ENCODE measurements around the gene ORC3. TPM values are rescaled to one million over a fixed set of nuclear protein-coding genes. Genes with fewer than 3 reads are reported as not detected.

ORC3 gene
- total RNA-seq, 1 experiment from 2014 or later = 52.9 TPM

DNA sequence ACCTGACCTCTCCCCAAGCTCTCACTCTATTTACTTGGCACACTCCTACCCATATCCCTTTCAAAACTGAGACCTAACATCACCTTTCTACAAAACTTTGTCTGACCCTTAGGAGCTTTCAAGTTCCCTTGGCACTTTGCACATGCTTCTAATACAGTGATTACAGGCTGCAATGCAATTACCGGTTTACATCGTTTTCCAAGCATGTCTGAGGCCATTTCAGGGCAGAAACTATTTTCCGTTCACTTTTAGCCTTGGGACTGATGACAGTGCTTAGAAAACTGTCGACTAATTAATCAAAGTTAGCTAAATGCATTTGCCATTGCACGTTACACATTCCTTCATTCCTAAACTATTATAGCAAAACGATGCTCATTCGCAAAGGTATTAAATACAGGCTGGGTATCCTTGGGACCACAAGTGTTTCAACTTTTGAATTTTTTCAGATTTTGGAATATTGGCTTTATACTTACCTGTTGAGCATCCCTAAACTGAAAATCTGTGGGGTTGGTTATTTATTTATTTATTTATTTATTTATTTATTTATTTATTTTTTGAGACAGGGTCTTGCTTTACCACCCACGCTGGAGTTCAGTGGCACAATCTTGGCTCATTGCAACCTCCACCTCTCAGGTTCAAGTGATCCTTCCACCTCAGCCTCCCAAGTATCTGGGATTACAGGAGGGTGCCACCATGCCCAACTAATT lies 3.4 kb upstream of the ORC3 start:
- Histone ChIP-seq H3K27me3 (ENCODE audit: insufficient read depth, low read length) (no peaks in the 10 kb centered on the region), H3K4me2 (ENCODE audit: insufficient read depth, insufficient read length, low read length) (no peak overlapping the region), H3K79me1 (ENCODE audit: insufficient read depth, low read depth, low read length, poor library complexity, severe bottlenecking) (no peaks in the 10 kb centered on the region), H3K27ac (ENCODE audit: insufficient read length, low read depth, low read length) (no peak overlapping the region), H3T11ph (ENCODE audit: low read length) (no peak overlapping the region), H3K9me3 (ENCODE audit: control insufficient read depth, low read depth, low read length) (no peaks in the 10 kb centered on the region), H3K9ac (ENCODE audit: extremely low read depth, insufficient read length, low read length) (no peak overlapping the region), H3K4me1 (ENCODE audit: insufficient read depth, low read length) (peaks cover 4% of the 10 kb centered on the region), H2BK12ac (ENCODE audit: insufficient read length, low read depth, low read length) (no peak overlapping the region), H4K91ac (ENCODE audit: insufficient read length, low read depth, low read length) (no peak overlapping the region), H3K14ac (ENCODE audit: insufficient read depth, low read length) (no peak overlapping the region), H2BK20ac (ENCODE audit: low read depth, low read length, poor library complexity, severe bottlenecking) (no peak overlapping the region), H4K20me1 (ENCODE audit: control insufficient read depth, insufficient read depth, insufficient read length) (no peaks in the 10 kb centered on the region), H2BK120ac (ENCODE audit: low read depth, low read length, poor library complexity, severe bottlenecking) (no peak overlapping the region), H3K18ac (ENCODE audit: insufficient read length, low read depth, low read length) (no peak overlapping the region), H2AK5ac (ENCODE audit: insufficient read length, low read length) (no peak overlapping the region), H4K8ac (replicated peaks; ENCODE audit: insufficient read length, low read depth, low read length) (no peak overlapping the region), H2BK5ac (ENCODE audit: insufficient read length, low read length) (no peak overlapping the region), H3K23me2 (ENCODE audit: insufficient read length, low read depth, low read length, poor library complexity, severe bottlenecking) (peaks cover 7% of the 10 kb centered on the region), H3K23ac (ENCODE audit: insufficient read length, low read depth, low read length) (no peak overlapping the region), H3K4ac (ENCODE audit: low read depth, low read length) (no peak overlapping the region), H3K56ac (ENCODE audit: insufficient read length, low read depth, low read length) (no peak overlapping the region), H3K79me2 (ENCODE audit: insufficient read depth, low read length) (peaks cover 43% of the 10 kb centered on the region), H2AFZ (ENCODE audit: low read length) (no peak overlapping the region), H4K5ac (ENCODE audit: insufficient read length, low read depth, low read length) (no peak overlapping the region), H2BK15ac (ENCODE audit: low read depth, low read length) (no peak overlapping the region)
- DNase-seq = no peak
- Mint-ChIP-seq H3K4me3 (no peak overlapping the region), H3K9me3 (no peaks in the 10 kb centered on the region; a peak in 1 of 5 replicates), H3K4me1 (peaks cover 18 to 24% of the 10 kb centered on the region in 2 experiments), H3K27me3 (ENCODE audit: low read depth) (no peaks in the 10 kb centered on the region), H3K36me3 (ENCODE audit: insufficient read depth in 1 of 3, low read depth in 3 of 3) (peaks cover 25 to 37% (median 37%) of the 10 kb centered on the region in 3 experiments), H3K27ac (no peak overlapping the region)
- TF ChIP-seq CTCF (conservative IDR thresholded peaks at IDR 0.05) = no peak
- no CpG with 5 or more reads among the region's 8 CpGs for WGBS (ENCODE audit: extremely low coverage, insufficient read length, low lambda C conversion rate)
